GM18951 (cell line): ENCODE results near the gene BCL2.

Experiments used
- POLR2A ChIP-seq: IDR thresholded peaks from 4 replicates; pipeline ENCODE4 v1.6.1; 2011; ENCODE audit warnings: mild to moderate bottlenecking; ENCODE audit not compliant: insufficient read length, insufficient read depth; ENCODE audit errors: extremely low read depth
- in situ Hi-C: fragments of 300-500 bp; cut with MboI; formaldehyde crosslinking; loops from one replicate; pipeline ENCODE4 v1.12.0; 2022; ENCODE audit warnings: low sequenced_read_pairs, mixed read lengths, inconsistent platforms; ENCODE audit not compliant: unreplicated experiment

BCL2 gene

DNA sequence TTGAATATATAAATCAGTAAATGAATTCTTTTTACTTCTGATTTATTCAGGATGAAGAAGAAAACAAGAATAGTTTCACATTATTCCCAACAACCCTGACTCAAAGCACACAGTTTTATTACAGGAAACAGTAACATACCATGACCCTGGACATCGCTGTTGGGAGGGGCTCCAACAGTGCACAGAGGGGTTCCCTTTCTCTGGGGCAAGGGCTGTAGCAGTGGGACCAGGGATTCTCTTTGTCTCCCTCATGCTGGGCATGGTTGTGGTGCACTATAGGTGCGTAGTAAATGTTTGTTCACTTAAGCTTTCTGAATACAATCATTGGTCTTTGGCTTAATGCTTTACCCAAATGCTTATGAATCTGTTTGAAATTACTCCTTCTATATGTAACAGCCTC, 189.4 kb downstream of the BCL2 start:
- in situ Hi-C loops: loop anchor here (25.0 kb wide), 1 partner anchor 307 kb away; no protein-coding TSS in a partner anchor
- TF ChIP-seq POLR2A: no peak

DNA sequence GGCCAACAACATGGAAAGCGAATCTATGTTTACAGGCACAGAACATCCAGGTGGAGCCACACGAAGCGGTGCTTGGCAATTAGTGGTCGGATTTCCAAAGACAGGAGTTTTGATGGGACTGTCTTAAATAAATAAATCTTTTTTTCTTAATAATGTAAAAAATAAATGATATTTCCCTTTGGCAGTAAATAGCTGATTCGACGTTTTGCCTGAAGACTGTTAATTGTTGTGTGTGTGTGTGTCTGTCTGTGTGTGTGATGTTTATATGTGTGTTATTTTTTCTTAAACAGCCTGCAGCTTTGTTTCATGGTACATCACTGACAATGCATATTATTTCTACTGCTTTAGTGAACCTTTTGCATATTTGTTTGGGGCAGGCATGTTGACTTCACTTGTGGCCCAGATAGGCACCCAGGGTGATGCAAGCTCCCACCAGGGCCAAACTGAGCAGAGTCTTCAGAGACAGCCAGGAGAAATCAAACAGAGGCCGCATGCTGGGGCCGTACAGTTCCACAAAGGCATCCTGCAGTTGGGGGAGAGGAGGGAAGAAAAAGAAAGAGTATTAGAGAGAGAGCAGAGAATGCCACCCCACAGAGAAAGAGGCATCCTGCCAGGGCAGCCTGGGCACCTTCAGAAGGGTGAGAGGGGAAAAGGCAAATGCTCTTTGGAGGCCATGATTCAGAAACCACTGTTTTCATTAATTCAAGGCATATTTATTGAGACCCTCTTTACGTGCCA, 191.2 kb downstream of the BCL2 start:
- TF ChIP-seq POLR2A: no peak
- in situ Hi-C loops: loop anchor here (25.0 kb wide), 1 partner anchor 309 kb away; no protein-coding TSS in a partner anchor

DNA sequence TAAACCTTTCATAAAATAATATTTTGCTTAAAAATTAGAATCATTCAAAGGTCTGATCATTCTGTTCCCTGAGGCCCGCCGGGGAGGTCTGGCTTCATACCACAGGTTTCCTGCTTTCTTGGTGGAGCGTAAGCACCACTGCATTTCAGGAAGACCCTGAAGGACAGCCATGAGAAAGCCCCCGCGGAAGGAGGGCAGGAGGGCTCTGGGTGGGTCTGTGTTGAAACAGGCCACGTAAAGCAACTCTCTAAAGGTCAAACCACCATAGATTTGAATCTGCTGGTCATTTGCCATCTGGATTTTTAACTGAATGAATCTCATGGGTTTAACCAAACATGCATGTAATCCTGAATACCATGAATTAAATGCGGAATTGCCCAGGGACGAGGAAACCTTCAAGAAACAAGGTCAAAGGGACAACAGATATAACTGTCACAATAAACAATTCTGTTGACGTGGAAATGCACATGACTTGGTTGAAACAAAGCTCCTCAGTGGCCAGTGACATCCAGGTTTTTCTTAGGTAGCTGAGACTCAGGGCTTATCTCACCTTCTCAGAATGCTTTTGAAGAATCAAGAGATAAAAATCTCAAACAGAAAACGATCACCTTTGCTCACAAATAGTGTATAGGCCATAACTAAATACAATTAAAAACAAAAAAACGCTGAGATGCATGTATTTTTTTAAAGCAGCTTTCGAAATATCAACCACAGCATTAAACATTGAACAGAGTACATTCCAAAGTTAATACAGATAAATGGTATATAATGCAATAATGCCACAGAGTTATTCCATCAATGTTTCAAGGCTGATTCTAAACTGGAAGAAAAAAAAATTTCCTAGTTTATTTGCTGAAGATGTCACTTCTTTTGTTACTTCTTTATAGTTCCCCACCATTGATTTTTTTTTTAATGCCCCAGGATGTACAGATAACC, 193.2 kb downstream of the BCL2 start:
- in situ Hi-C loops: loop anchor here (25.0 kb wide), 1 partner anchor 311 kb away; no protein-coding TSS in a partner anchor
- no peak for TF ChIP-seq POLR2A

DNA sequence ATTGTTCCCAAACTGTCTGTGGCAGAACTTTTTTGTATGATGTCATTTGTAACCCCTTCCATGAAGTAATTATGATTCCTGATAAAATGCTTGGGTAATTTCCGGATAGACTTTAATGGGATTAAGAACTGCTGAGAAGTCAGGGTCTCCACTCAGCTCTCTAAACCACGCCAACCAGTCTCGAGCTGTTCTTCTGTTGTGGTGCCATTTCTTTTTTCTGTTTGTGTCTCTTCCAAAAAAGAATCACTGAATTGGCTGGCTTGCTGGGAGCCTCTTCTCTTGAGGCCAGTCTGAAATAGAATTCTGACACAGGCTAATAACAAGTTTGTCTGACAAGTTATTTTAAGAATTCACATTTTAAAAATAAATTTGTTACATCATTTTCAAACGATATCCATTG, 198.9 kb downstream of the BCL2 start:
- TF ChIP-seq POLR2A: no peak
- in situ Hi-C loops: no loop called here

DNA sequence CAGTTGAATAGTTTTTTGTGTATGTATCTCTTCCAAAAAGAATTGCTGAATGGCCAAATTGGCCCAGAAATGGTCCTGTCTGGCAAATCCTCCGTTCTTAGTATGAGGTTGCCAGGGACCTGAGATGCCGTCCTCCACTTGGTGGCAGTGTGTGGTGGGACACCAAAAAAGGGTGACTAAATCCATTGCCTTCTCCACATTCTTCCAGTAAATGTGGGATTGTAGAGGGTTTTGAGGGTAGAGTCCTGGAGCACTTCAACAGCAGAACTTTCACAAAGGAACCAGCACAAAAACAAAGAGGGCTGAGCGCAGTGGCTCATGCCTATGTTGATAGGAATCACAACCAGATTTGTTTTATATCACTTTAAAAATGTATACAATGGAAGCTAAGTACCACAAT, 199.9 kb downstream of the BCL2 start:
- TF ChIP-seq POLR2A: no peak
- in situ Hi-C loops: no loop called here

DNA sequence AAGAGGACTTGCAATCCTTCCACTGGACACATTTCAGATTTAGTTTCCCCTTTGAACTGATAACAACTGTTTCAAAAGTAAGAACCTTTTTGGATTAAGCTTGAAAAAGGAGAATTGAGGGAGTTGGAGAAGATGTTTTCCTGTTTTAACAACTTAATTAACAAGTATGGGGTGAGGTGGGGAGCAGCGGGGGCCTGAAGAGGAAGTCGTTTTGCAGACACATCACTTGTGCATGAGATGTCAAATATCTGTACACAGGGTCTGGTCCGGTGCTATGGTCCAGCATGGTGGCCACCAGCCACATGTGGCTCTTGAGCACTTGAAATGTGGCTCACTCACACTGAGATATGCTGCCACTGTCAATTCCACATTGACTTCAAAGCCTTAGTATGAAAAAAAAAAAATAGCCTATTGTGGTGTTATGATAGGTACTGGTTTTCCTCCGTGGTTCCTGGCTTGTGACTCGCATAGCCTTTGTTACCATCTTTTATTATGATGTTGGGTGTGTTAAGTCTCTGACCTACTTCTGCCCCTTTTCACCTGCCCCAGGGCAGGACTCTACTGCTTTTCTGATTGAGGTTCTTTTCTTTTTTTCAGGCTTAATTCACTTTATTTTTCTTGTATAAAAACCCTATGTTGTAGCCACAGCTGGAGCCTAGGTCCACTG, 205.5 kb downstream of the BCL2 start:
- TF ChIP-seq POLR2A: no peak
- in situ Hi-C loops: no loop called here

DNA sequence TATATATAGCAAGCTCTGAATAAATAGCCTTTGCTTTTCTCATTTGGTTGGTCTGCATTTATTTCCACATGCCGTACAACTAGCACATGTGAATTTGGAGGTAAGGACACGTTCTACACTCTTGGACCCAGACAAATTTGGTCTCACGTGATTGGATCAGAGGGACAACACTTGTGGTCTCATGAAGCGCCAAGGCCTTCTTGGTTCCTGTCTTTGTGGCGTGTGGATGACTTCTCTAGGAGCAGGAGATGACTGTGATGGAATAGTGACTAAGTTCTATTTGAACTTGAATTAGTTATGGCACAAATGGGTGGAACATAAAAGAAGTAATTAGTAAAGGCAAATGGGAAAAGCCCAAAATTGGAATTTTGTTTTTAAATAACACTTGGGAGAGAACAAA, 206.9 kb downstream of the BCL2 start:
- TF ChIP-seq POLR2A: no peak
- in situ Hi-C loops: no loop called here

DNA sequence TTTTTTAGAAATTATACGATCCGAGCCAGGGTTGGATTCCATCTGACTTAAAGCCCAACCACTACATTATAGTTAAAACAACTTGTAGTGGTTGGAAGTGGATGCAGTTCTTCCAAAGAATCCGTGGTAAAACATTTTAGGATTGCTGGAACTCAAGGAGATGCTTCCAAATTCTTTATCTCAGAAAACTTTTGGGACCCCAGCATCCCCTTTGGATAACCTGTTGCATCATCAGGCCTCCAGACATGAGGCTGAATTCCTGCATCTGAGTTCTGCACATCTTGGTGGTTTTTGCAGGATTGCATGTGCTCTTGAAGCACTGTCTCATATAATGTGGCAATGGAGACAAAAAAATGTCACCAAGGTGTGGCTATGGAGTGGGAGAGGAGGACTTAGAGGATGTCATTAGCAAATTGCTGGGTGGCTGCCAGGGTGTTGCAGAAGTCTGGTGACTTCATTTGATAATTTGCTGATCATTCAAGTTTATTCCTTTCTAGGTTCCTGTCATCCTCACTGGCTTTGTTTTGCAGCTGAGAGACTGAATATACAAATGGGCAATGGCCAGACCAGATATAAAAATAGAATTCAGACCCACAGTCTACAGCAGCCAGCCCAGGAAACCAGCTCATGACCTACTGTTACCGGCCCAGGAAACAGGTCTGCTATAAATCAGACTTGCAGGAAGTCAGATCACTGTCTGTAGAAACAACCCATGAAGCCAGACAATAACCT, 207.7 kb downstream of the BCL2 start:
- in situ Hi-C loops: no loop called here
- no peak for TF ChIP-seq POLR2A

DNA sequence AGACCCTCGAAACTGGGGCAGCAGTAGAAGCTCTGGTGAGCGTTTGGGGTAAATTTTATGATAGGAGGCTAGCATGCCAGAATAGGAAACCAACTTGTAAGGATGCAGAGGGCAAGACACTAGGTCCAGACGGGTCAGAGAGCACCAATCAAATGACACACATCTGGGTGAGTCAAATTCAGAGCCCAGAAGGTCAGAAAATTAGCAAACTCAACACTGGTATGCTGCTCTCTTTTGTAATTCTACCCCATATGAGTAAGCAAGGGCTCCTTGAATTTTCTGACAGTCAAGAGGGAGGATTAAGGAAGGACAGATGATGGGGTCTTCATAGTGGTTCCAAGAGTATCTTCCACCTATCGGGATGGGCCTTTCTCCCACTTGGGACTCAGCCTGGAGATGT, 209.8 kb downstream of the BCL2 start:
- no peak for TF ChIP-seq POLR2A
- in situ Hi-C loops: no loop called here

DNA sequence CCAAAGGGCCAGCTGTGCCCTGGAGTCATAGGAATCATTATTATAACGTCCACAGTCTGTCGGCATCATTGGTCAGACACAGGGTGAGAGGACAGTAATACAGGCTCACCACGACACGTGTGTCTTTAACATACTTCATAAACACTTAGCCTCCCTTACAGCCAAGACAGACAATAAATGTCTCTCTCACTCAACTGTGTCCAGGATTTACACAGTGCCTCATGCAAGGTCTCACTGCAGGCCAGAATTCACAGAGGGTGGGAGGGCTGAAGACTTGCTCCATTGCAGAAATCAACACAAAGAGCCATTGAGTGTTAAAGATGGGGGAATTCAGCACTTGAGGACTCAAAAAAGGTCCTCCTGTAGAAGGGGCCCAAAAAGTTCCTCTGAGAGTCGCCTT, 210.5 kb downstream of the BCL2 start:
- in situ Hi-C loops: no loop called here
- TF ChIP-seq POLR2A: no peak

DNA sequence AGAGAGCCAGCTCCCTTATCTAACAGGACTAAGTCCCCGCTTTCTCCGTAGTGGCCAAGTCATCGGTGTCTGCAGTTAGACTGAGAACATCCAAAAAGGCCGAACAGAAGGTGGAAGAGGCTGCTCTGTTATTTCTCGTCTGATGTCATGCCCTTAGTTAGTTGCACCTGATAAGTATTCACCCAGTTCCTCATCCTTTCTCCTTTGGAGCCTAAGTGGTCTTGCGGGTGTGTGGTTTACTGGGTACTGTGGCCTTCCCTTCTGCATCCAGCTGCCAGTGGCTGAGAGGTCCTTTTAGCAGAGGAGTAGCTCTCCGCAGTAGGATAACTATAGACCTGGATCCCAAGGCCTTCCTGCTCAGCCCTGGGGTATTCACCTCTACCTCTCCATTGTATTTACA, 211.6 kb downstream of the BCL2 start:
- in situ Hi-C loops: no loop called here
- TF ChIP-seq POLR2A: no peak

DNA sequence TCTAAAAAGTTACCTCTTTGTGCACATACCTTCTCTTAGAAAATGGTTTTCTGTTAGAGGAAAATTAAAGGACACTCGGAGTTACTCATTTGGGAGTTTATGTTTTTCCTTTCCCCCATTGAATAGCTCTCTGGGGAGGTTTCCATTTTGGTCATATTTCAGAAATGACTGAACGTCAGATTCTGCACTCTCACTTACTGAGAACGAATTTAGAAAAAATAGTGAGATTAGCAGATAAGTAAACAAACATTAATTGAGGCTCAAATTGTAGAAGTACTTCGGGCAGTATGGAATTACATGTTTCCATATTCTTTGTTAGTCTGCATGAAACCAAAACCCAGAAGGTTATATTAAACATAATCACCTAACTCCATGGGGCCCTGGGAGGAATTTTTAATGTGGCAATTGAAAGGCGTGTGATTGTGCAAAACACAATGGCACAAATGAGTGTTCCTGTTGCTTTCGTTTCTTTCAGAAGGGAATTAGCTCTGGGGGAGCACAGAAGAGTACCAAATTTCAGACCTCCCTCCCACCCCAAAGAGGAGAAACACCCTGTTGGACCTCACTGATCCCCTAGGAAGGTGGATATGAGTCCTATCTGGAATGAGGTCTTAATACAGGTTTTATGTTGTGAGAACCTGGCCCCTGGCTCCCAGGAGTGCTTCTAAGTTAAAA, 212.3 kb downstream of the BCL2 start:
- TF ChIP-seq POLR2A: no peak
- in situ Hi-C loops: no loop called here
